Fibroblast of villous mesenchyme (primary cell): ENCODE measurements around the gene VNN1. TPM values are rescaled to one million over a fixed set of nuclear protein-coding genes. Genes with fewer than 3 reads are reported as not detected.

Experiments used
- DNase-seq: peaks from one replicate; pipeline ENCODE4 v3.0.0-alpha.2; 2010; ENCODE audit warnings: low read depth
- H3K4me3 ChIP-seq: 2 replicates; pipeline ENCODE4 v1.5.1; 2011; ENCODE audit warnings: low read depth, mild to moderate bottlenecking, low read length
- total RNA-seq: library from RNA; depleted of rRNA; stranded (reverse); fragments of >200 nt; gene quantifications from 2 replicates; pipeline ENCODE4 v1.2.3, GENCODE V29; 2012
- TF ChIP-seq, protein P1 (sequence below): IDR thresholded peaks from 2 replicates; pipeline ENCODE4 v1.5.1; 2012; ENCODE audit warnings: low read depth, mild to moderate bottlenecking, low read length; ENCODE audit not compliant: insufficient read depth

The VNN1 gene
- total RNA-seq, 1 donor, result under 0.01 TPM

DNA sequence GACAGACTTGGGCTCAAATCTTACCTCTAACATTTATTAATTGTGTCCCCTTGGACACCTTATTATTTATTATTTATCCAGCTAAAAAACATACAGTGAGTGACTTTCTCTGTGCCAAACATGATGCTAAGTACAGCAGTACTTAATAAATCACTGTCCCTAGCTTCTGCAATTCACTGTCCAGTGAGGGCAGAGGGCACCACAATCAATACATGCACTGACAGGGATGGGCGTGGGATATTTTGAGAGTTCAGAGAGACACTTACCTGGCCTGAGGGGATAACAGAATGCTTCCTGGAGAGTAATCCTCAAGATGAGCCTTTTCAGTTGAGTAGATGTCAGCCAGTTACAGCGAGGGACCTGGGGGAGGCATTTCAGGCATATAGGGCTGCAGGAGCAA is 80.5 kb downstream of the VNN1 start:
- no peak for DNase-seq
- no peak overlapping the region for H3K4me3 ChIP-seq
- TF ChIP-seq, protein P1, sequence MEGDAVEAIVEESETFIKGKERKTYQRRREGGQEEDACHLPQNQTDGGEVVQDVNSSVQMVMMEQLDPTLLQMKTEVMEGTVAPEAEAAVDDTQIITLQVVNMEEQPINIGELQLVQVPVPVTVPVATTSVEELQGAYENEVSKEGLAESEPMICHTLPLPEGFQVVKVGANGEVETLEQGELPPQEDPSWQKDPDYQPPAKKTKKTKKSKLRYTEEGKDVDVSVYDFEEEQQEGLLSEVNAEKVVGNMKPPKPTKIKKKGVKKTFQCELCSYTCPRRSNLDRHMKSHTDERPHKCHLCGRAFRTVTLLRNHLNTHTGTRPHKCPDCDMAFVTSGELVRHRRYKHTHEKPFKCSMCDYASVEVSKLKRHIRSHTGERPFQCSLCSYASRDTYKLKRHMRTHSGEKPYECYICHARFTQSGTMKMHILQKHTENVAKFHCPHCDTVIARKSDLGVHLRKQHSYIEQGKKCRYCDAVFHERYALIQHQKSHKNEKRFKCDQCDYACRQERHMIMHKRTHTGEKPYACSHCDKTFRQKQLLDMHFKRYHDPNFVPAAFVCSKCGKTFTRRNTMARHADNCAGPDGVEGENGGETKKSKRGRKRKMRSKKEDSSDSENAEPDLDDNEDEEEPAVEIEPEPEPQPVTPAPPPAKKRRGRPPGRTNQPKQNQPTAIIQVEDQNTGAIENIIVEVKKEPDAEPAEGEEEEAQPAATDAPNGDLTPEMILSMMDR, result no peak

Other genes starting within 250 kb of the VNN1 start
- 16.8 and 27.2 TPM in 2 replicates for gene STX7, start 200.9 kb downstream of the VNN1 start, total RNA-seq
- gene TAAR9, start 175.8 kb downstream of the VNN1 start, total RNA-seq, result not detected in 2 replicates
- gene TAAR8, start 161.4 kb downstream of the VNN1 start, total RNA-seq, result not detected in 2 replicates
- gene TAAR6, start 143.7 kb downstream of the VNN1 start, total RNA-seq, result not detected in 2 replicates
- not detected in 2 replicates for gene TAAR5, start 124.3 kb downstream of the VNN1 start, total RNA-seq
- gene TAAR2, start 89.8 kb downstream of the VNN1 start, total RNA-seq, result not detected in 2 replicates
- not detected in 2 replicates for gene TAAR1, start 54.9 kb downstream of the VNN1 start, total RNA-seq
- gene VNN2, start 43.8 kb upstream of the VNN1 start, total RNA-seq, result not detected in 2 replicates
- gene SLC18B1, start 84.6 kb upstream of the VNN1 start, total RNA-seq, result 4.8 and 11.2 TPM in 2 replicates
- 603 and 770 TPM in 2 replicates for gene RPS12, start 100.5 kb upstream of the VNN1 start, total RNA-seq